HepG2 (cell line): ENCODE data around the gene SMOC1. TPM values are rescaled to one million over a fixed set of nuclear protein-coding genes. Genes with fewer than 3 reads are reported as not detected.
A peak's percentile ranks its signal among the peaks of the same experiment; 100 is the strongest.

Source experiments
- ATAC-seq: fragments of 200-7000 bp; cut with Tn5 transposase; 3 replicates; pipeline ENCODE4 v1.9.1; 2020; ENCODE audit warnings: mild to moderate bottlenecking, moderate library complexity
- BruUV-seq: library from RNA; stranded (reverse); fragments of 400-500 nt; replicated peaks from 2 replicates; lab custom pipeline; 2021; lab: Mats Ljungman, UMichigan
- CTCF ChIA-PET: fragments of 300-600 bp; formaldehyde crosslinking; extraction: SDS; loops from one replicate; lab custom pipeline; 2021; ENCODE audit warnings: low total read pairs, inconsistent platforms, low intra/inter-chr PET ratio; lab: Yijun Ruan, JAX
- POLR2A ChIA-PET: fragments of 350-600 bp; sonication (Branson Sonifier 250); formaldehyde crosslinking; loops from one replicate; lab custom pipeline; 2020; ENCODE audit warnings: antibody characterized with exemption, inconsistent platforms; lab: Yijun Ruan, JAX
- DNase-seq: peaks from one replicate; pipeline ENCODE4 v3.0.0-alpha.2; 2015; ENCODE audit warnings: low spot score
- FAIRE-seq: peaks from 3 replicates; lab custom pipeline; 2011; peaks lifted over from hg19 to GRCh38; lab: Jason Lieb, UNC
- H2AFZ ChIP-seq: one replicate; pipeline ENCODE4 v1.6.1; 2011; ENCODE audit warnings: low read length, inconsistent platforms
- H3K27ac ChIP-seq: fragments of 300-600 bp; 3 replicates; pipeline ENCODE4 v1.8.0; 2011; ENCODE audit warnings: mixed run types, mild to moderate bottlenecking, mixed read lengths, low read length, inconsistent platforms; ENCODE audit not compliant: insufficient read depth; ENCODE audit errors: extremely low read length
- H3K27me3 ChIP-seq, 2 experiments: fragments of 200-600 bp in 1 of 2; 2 replicates in 1 of 2; 3 replicates in 1 of 2; pipeline versions ENCODE4 v1.6.0 to v1.8.0; 2011; ENCODE audit warnings: low read length in 2 of 2, mild to moderate bottlenecking in 2 of 2, moderate library complexity in 2 of 2, inconsistent platforms in 1 of 2; ENCODE audit not compliant: insufficient read depth in 2 of 2, control insufficient read depth in 1 of 2
- H3K36me3 ChIP-seq, 2 experiments: fragments of 200-600 bp in 1 of 2; replicated peaks in 1 of 2; 2 replicates in 1 of 2; 3 replicates in 1 of 2; pipeline versions ENCODE4 v1.5.1 to v1.8.0; 2011; ENCODE audit warnings: low read length in 2 of 2, inconsistent platforms in 1 of 2; ENCODE audit not compliant: insufficient read depth in 2 of 2, control insufficient read depth in 1 of 2
- H3K4me1 ChIP-seq: 2 replicates; pipeline ENCODE4 v1.5.1; 2012; ENCODE audit warnings: low read length, inconsistent platforms; ENCODE audit not compliant: insufficient read depth
- H3K4me2 ChIP-seq: 2 replicates; pipeline ENCODE4 v1.6.0; 2011; ENCODE audit warnings: low read depth, low read length, inconsistent platforms
- H3K4me3 ChIP-seq, 3 experiments: fragments of 200-600 bp in 1 of 3; sonication (generic), shearing (Covaris generic) in 1 of 3; replicated peaks in 1 of 3; 2 replicates each; pipeline ENCODE4 v1.5.1; 2011 to 2016; ENCODE audit warnings: low read length in 3 of 3, inconsistent platforms in 2 of 3, low read depth in 2 of 3, mild to moderate bottlenecking in 2 of 3, control low read depth in 1 of 3, mixed read lengths in 1 of 3; ENCODE audit not compliant: insufficient read depth in 1 of 3
- H3K79me2 ChIP-seq: one replicate; pipeline ENCODE4 v1.6.1; 2011; ENCODE audit warnings: low read length, inconsistent platforms; ENCODE audit not compliant: insufficient read depth
- H3K9ac ChIP-seq: 2 replicates; pipeline ENCODE4 v1.6.0; 2011; ENCODE audit warnings: mild to moderate bottlenecking, low read depth, low read length, inconsistent platforms; ENCODE audit not compliant: insufficient read depth
- H3K9me3 ChIP-seq: 2 replicates; pipeline ENCODE4 v1.5.1; 2012; ENCODE audit warnings: mild to moderate bottlenecking, low read length
- H4K20me1 ChIP-seq: 2 replicates; pipeline ENCODE4 v1.6.0; 2011; ENCODE audit warnings: inconsistent platforms, mild to moderate bottlenecking, low read length, moderate library complexity; ENCODE audit not compliant: insufficient read depth
- CEBPB ChIP-seq: IDR thresholded peaks from 2 replicates; pipeline ENCODE4 v1.6.1; 2011; ENCODE audit warnings: low read depth, low read length, improper control_type of control experiment, borderline replicate concordance
- EZH2 ChIP-seq: conservative IDR thresholded peaks from 2 replicates; pipeline ENCODE4 v1.6.1; 2012; ENCODE audit warnings: mild to moderate bottlenecking, low read depth, low read length, moderate library complexity
- FOXA3 ChIP-seq: IDR thresholded peaks from 2 replicates; pipeline ENCODE4 v1.6.1; 2016; ENCODE audit warnings: missing genetic modification reagents, missing compliant biosample characterization
- GLI4 ChIP-seq: sonication (generic); formaldehyde crosslinking; IDR thresholded peaks from 2 replicates; pipeline ENCODE4 v1.5.1; 2020; ENCODE audit warnings: missing genetic modification reagents, mild to moderate bottlenecking, moderate library complexity, borderline replicate concordance
- KLF6 ChIP-seq: IDR thresholded peaks from 2 replicates; pipeline ENCODE4 v1.8.0; 2016; ENCODE audit warnings: missing biosample characterization, missing genetic modification reagents
- MED1 ChIP-seq: sonication (generic); formaldehyde crosslinking; IDR thresholded peaks from 2 replicates; pipeline ENCODE4 v1.4.0; 2020; ENCODE audit warnings: missing genetic modification reagents
- MEIS2 ChIP-seq: sonication (generic); formaldehyde crosslinking; IDR thresholded peaks from 2 replicates; pipeline ENCODE4 v1.9.0; 2021; ENCODE audit warnings: mild to moderate bottlenecking, missing genetic modification reagents
- NFE2L1 ChIP-seq: sonication (generic); formaldehyde crosslinking; IDR thresholded peaks from 2 replicates; pipeline ENCODE4 v1.4.0; 2020; ENCODE audit warnings: missing genetic modification reagents, mild to moderate bottlenecking, borderline replicate concordance
- RARA ChIP-seq: IDR thresholded peaks from 2 replicates; pipeline ENCODE4 v1.6.1; 2016; ENCODE audit warnings: missing genetic modification reagents, missing compliant biosample characterization
- SRF ChIP-seq: IDR thresholded peaks from 2 replicates; pipeline ENCODE4 v1.6.1; 2011; ENCODE audit warnings: mild to moderate bottlenecking, low read depth, low read length, moderate library complexity
- ZFP36L2 ChIP-seq: sonication (generic); formaldehyde crosslinking; IDR thresholded peaks from 2 replicates; pipeline ENCODE4 v1.4.0; 2020; ENCODE audit warnings: missing genetic modification reagents
- ZMAT3 ChIP-seq: sonication (generic); formaldehyde crosslinking; conservative IDR thresholded peaks from 2 replicates; pipeline ENCODE4 v1.7.0; 2021; ENCODE audit warnings: missing genetic modification reagents
- ZNF124 ChIP-seq: sonication (generic); formaldehyde crosslinking; IDR thresholded peaks from 2 replicates; pipeline ENCODE4 v1.4.0; 2020; ENCODE audit warnings: missing genetic modification reagents
- ZNF841 ChIP-seq: sonication (generic); formaldehyde crosslinking; IDR thresholded peaks from 2 replicates; pipeline ENCODE4 v1.8.1; 2023; ENCODE audit warnings: missing genetic modification reagents, borderline replicate concordance
- ZSCAN29 ChIP-seq: sonication (generic); formaldehyde crosslinking; conservative IDR thresholded peaks from 2 replicates; pipeline ENCODE4 v1.4.0; 2020; ENCODE audit warnings: mild to moderate bottlenecking, missing genetic modification reagents
- WGBS: methylation state at CpG from one replicate; pipeline ENCODE4 v1.1.6; 2017; ENCODE audit warnings: low lambda C conversion rate; 5-methylcytosine and 5-hydroxymethylcytosine counted together
- in situ Hi-C: cut with HindIII; loops from 2 replicates; pipeline ENCODE4 v1.10.0; 2017; ENCODE audit warnings: low pct_unique_long_range_greater_than_20kb; ENCODE audit not compliant: extremely low pct_ligation_motif_present
- intact Hi-C: fragments of 100-400 bp; cut with micrococcal nuclease; formaldehyde crosslinking; loops from one replicate; pipeline ENCODE4 v1.10.0; 2022; ENCODE audit not compliant: unreplicated experiment
- polyA plus RNA-seq, 8 experiments: library from polyadenylated mRNA; depleted of rRNA in 3 of 8; stranded (reverse) in 7 of 8; unstranded in 1 of 8; fragments of >200 nt; fragmentation: Illumina TruSeq in 4 of 8; extraction: Trizol in 4 of 8; gene quantifications; 2 replicates each; pipeline versions ENCODE4 v1.2.1 to v1.2.3, GENCODE V29; 2011 to 2016; ENCODE audit warnings: low read depth in 4 of 8, missing spikeins in 1 of 8, mixed read lengths in 1 of 8; ENCODE audit not compliant: insufficient read depth in 1 of 8
- total RNA-seq, 5 experiments: library from RNA; depleted of rRNA; stranded (reverse); fragments of >200 nt; fragmentation: Illumina TruSeq; extraction: Trizol; gene quantifications; 2 replicates each; pipeline ENCODE4 v1.2.3, GENCODE V29; 2016; ENCODE audit warnings: low read depth in 1 of 5
- TF ChIP-seq, protein P1 (sequence below): IDR thresholded peaks from 2 replicates; pipeline ENCODE4 v1.6.1; 2016; ENCODE audit warnings: missing genetic modification reagents, missing compliant biosample characterization
- TF ChIP-seq, protein P2 (sequence below): IDR thresholded peaks from 2 replicates; pipeline ENCODE4 v1.6.1; 2016; ENCODE audit warnings: missing compliant biosample characterization, missing genetic modification reagents, borderline replicate concordance
- TF ChIP-seq, protein P3 (sequence below): sonication (generic); formaldehyde crosslinking; conservative IDR thresholded peaks from 2 replicates; pipeline ENCODE4 v1.8.1; 2023; ENCODE audit warnings: missing genetic modification reagents
- TF ChIP-seq, protein P4 (sequence below): sonication (generic); formaldehyde crosslinking; IDR thresholded peaks from 2 replicates; pipeline ENCODE4 v1.5.0; 2020; ENCODE audit warnings: mild to moderate bottlenecking, missing genetic modification reagents, borderline replicate concordance

Gene SMOC1
- total and polyA plus RNA-seq, 2 of the 13 experiments (the other 11 are each of a cell fraction or from before 2014, with no cell fraction given) = 17.8 to 35.6 TPM

DNA sequence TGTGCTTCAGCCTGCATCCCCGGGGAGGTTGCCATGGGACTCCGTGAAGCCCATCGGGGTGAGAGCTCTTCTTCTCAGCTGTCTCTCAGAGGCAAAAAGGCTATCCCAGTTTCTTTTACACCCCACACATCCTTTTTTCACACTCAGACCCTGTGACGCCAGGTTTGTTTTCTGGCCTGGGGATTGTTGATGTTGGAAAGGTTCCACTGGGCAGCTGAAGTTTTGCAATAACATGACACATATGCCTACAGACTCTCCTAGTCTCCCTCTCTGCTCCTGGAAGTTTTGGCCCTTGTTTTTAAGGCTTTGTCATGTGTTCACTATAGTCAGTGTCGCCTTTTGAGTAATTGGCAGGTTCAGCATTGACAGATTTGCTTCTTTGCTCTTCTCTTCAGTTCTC, 118.6 kb downstream of the SMOC1 start (continued):
- TF ChIP-seq ZMAT3 (CRISPR knock-in tag) = no peak
- TF ChIP-seq GLI4 (CRISPR knock-in tag) = no peak
- no peak for TF ChIP-seq NFE2L1 (CRISPR knock-in tag)
- TF ChIP-seq, protein P1, sequence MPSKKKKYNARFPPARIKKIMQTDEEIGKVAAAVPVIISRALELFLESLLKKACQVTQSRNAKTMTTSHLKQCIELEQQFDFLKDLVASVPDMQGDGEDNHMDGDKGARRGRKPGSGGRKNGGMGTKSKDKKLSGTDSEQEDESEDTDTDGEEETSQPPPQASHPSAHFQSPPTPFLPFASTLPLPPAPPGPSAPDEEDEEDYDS (CRISPR knock-in tag) = no peak
- TF ChIP-seq ZFP36L2 (CRISPR knock-in tag) = no peak
- no peak for TF ChIP-seq ZNF841 (CRISPR knock-in tag)
- no peak for TF ChIP-seq ZSCAN29 (CRISPR knock-in tag)
- TF ChIP-seq SRF = no peak
- TF ChIP-seq EZH2 = no peak
- no peak for TF ChIP-seq MED1 (CRISPR knock-in tag)
- TF ChIP-seq CEBPB = peak; percentile 81
- no peak for TF ChIP-seq RARA (CRISPR knock-in tag)
- TF ChIP-seq FOXA3 (CRISPR knock-in tag) = 0 out of 2 replicates have a peak, but pooled peaks have one; percentile 22
- TF ChIP-seq, protein P2, sequence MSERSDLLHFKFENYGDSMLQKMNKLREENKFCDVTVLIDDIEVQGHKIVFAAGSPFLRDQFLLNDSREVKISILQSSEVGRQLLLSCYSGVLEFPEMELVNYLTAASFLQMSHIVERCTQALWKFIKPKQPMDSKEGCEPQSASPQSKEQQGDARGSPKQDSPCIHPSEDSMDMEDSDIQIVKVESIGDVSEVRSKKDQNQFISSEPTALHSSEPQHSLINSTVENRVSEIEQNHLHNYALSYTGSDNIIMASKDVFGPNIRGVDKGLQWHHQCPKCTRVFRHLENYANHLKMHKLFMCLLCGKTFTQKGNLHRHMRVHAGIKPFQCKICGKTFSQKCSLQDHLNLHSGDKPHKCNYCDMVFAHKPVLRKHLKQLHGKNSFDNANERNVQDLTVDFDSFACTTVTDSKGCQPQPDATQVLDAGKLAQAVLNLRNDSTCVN (CRISPR knock-in tag) = no peak

DNA sequence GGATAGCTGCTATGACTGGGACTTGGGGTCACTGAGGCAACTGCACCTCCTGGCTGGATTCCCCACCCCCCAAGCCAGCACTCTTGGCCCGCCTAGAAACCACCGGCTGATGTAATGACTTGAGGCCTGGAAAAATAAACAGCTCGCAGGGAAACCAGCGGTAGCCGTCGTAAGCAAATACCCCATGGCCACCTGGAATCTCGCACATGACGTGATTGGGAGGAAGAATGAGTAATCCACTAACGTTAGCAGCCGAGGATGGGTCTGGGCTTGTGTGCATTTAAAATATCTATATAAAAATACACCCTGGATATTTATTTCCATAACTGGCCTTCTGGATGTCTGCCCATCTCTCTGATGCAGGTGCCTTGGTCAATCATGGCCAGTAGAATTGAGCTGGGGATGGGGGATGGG, 120.1 kb downstream of the SMOC1 start:
- WGBS = 96% methylated on average over 10 of the region's 10 CpGs
- no peak overlapping the region for H3K4me2 ChIP-seq
- POLR2A ChIA-PET = interaction anchor here (1.6 kb wide), 1 partner anchor 120 kb away, joined by 4 read pairs; the partner anchor contains the start of gene SMOC1

More for the DNA sequence above, 120.1 kb downstream of the SMOC1 start:
- TF ChIP-seq, protein P3, sequence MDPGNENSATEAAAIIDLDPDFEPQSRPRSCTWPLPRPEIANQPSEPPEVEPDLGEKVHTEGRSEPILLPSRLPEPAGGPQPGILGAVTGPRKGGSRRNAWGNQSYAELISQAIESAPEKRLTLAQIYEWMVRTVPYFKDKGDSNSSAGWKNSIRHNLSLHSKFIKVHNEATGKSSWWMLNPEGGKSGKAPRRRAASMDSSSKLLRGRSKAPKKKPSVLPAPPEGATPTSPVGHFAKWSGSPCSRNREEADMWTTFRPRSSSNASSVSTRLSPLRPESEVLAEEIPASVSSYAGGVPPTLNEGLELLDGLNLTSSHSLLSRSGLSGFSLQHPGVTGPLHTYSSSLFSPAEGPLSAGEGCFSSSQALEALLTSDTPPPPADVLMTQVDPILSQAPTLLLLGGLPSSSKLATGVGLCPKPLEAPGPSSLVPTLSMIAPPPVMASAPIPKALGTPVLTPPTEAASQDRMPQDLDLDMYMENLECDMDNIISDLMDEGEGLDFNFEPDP (CRISPR knock-in tag) = no peak
- TF ChIP-seq, protein P4, sequence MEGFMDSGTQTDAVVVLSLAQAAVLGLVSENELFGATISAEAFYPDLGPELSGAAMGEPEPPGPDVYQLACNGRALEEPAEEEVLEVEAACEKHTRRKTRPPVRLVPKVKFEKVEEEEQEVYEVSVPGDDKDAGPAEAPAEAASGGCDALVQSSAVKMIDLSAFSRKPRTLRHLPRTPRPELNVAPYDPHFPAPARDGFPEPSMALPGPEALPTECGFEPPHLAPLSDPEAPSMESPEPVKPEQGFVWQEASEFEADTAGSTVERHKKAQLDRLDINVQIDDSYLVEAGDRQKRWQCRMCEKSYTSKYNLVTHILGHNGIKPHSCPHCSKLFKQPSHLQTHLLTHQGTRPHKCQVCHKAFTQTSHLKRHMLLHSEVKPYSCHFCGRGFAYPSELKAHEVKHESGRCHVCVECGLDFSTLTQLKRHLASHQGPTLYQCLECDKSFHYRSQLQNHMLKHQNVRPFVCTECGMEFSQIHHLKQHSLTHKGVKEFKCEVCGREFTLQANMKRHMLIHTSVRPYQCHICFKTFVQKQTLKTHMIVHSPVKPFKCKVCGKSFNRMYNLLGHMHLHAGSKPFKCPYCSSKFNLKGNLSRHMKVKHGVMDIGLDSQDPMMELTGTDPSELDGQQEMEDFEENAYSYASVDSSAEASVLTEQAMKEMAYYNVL (CRISPR knock-in tag) = no peak
- no peak for TF ChIP-seq ZNF124 (CRISPR knock-in tag)
- TF ChIP-seq KLF6 (CRISPR knock-in tag) = no peak
- no peak for TF ChIP-seq MEIS2
- DNase-seq (no peak), FAIRE-seq (no peak), ATAC-seq (no peak)
- intact Hi-C loops = no loop called here
- Histone ChIP-seq H4K20me1 (no peaks in the 10 kb centered on the region), H3K4me3 (no peak overlapping the region), H2AFZ (no peak overlapping the region), H3K27me3 (no peaks in the 10 kb centered on the region), H3K79me2 (no peaks in the 10 kb centered on the region), H3K36me3 (peaks cover 2 to 5% of the 10 kb centered on the region in 2 experiments; a peak in 3 of 5 replicates), H3K4me1 (peaks cover 49% of the 10 kb centered on the region), H3K9me3 (no peaks in the 10 kb centered on the region), H3K9ac (no peak overlapping the region), H3K27ac (no peak overlapping the region)
- in situ Hi-C loops = no loop called here
- BruUV-seq = no TSS peak
- CTCF ChIA-PET = no interaction called here
